ENCODE data around the gene LRMDA. TPM values are rescaled to one million over a fixed set of nuclear protein-coding genes. Genes with fewer than 3 reads are reported as not detected.

LRMDA gene
- total and polyA plus RNA-seq, 2 of the 4 experiments (the other 2 are of a cell fraction), result 0.07 TPM; not detected in 1

- H3K23ac ChIP-seq (ENCODE audit: low read depth, low read length), result no peak overlapping the region
- H4K8ac ChIP-seq (ENCODE audit: low read depth in 2 of 2, low read length in 2 of 2), result peak overlapping the region in 1 of 2 experiments; percentile 51; a peak in 3 of 4 replicates
- H3K79me1 ChIP-seq (ENCODE audit: low read depth in 1 of 2, low read length in 2 of 2), result no peaks in the 10 kb centered on the region
- H4K91ac ChIP-seq (ENCODE audit: insufficient read depth, low read depth, low read length), result peak overlapping the region; percentile 53; the same call in 1 of the 2 replicates
- no peaks in the 10 kb centered on the region for H3K27me3 ChIP-seq (ENCODE audit: control insufficient read depth, insufficient read depth, low read length)
- TF ChIP-seq POLR2A (IDR thresholded peaks at IDR 0.05; ENCODE audit: low read depth, low read length) (no peak), ELK1 (IDR thresholded peaks at IDR 0.05; ENCODE audit: borderline replicate concordance, low read depth, low read length) (no peak), BHLHE40 (IDR thresholded peaks at IDR 0.05; ENCODE audit: low read depth, low read length) (no peak)
- peak overlapping the region; percentile 85 for H3K18ac ChIP-seq (ENCODE audit: low read depth, low read length)
- peak overlapping the region; percentile 10 for H2BK5ac ChIP-seq (ENCODE audit: low read depth, low read length, poor library complexity, severe bottlenecking)
- whole genome bisulfite sequencing, 2 experiments (ENCODE audit: extremely low coverage in 2 of 2, insufficient read length in 1 of 2), result no CpG with 5 or more reads among the region's 1 CpG
- no peak overlapping the region for H3K4me2 ChIP-seq (ENCODE audit: low read depth, low read length)
- peak overlapping the region; percentile 94 for H4K5ac ChIP-seq (ENCODE audit: low read depth, low read length)
- peak overlapping the region; percentile 68; the same call in 1 of the 2 replicates for H3K14ac ChIP-seq (replicated peaks; ENCODE audit: low read depth, low read length)
- no peaks in the 10 kb centered on the region for H3K36me3 ChIP-seq (ENCODE audit: control insufficient read depth, insufficient read depth, low read length)
- peak overlapping the region; percentile 74 for H2AK5ac ChIP-seq (ENCODE audit: low read depth, low read length)
- in situ Hi-C loops (cut with MboI; ENCODE audit: low sequenced_read_pairs) (no loop called here), dilution Hi-C loops (cut with HindIII; ENCODE audit: low sequenced_read_pairs, unreplicated experiment) (no loop called here), intact Hi-C loops (cut with micrococcal nuclease) (no loop called here)
- H2BK120ac ChIP-seq (ENCODE audit: low read depth, low read length), result peak overlapping the region; percentile 68
- H3K9ac ChIP-seq (ENCODE audit: low read depth, low read length), result no peak overlapping the region
- DNase-seq (peak; percentile 13), ATAC-seq (ENCODE audit: low read depth) (no peak)
- peaks cover 13% of the 10 kb centered on the region for H3K4me1 ChIP-seq (ENCODE audit: control insufficient read depth, insufficient read depth, low read length)
- H2AK9ac ChIP-seq (replicated peaks; ENCODE audit: low read depth, low read length, poor library complexity), result no peak overlapping the region
- H2BK20ac ChIP-seq (ENCODE audit: low read depth, low read length), result peak overlapping the region; percentile 87
- no peak overlapping the region for H3K4me3 ChIP-seq (ENCODE audit: insufficient read depth, low read depth, low read length)
- CTCF ChIA-PET, result no interaction called here
- no peaks in the 10 kb centered on the region for H3K9me3 ChIP-seq (ENCODE audit: control insufficient read depth, insufficient read depth, low read length)
- no peak overlapping the region for H3K27ac ChIP-seq (ENCODE audit: insufficient read depth, low read length)
- H2AFZ ChIP-seq (replicated peaks; ENCODE audit: low read length, poor library complexity), result no peak overlapping the region
- no TSS peak for BruUV-seq (replicated peaks)
- no peaks in the 10 kb centered on the region for H3K9me1 ChIP-seq (ENCODE audit: insufficient read depth, low read length)
- H2BK15ac ChIP-seq (ENCODE audit: low read depth, low read length), result 0 out of 3 replicates have a peak overlapping the region, but pooled peaks have one; percentile 70
- peak overlapping the region; percentile 11; the same call in 1 of the 2 replicates for H3K4ac ChIP-seq (ENCODE audit: low read depth, low read length)
- H3K56ac ChIP-seq (ENCODE audit: extremely low read depth, insufficient read depth, low read length), result no peak overlapping the region
- POLR2A ChIA-PET (ENCODE audit: unreplicated experiment), result no interaction called here
- H4K20me1 ChIP-seq (ENCODE audit: insufficient read depth, low read length), result no peaks in the 10 kb centered on the region
Observed at GRCh38 chr10:76286536-76286935, 855.1 kb downstream of the LRMDA start.

All from IMR-90 (cell line).